GM21723 (cell line): ENCODE results near the gene MAG.
"Not testable (repeated sequence)": the region's sequence is repeated elsewhere in the genome, so short reads cannot be mapped to it uniquely, and the experiment has no call there.

ENCODE experiments used
- ATAC-seq: cut with Tn5 transposase; IDR thresholded peaks from one replicate; pipeline ENCODE4 v1.9.1; 2021; ENCODE audit warnings: mild to moderate bottlenecking, moderate library complexity; ENCODE audit not compliant: unreplicated experiment

MAG gene

DNA sequence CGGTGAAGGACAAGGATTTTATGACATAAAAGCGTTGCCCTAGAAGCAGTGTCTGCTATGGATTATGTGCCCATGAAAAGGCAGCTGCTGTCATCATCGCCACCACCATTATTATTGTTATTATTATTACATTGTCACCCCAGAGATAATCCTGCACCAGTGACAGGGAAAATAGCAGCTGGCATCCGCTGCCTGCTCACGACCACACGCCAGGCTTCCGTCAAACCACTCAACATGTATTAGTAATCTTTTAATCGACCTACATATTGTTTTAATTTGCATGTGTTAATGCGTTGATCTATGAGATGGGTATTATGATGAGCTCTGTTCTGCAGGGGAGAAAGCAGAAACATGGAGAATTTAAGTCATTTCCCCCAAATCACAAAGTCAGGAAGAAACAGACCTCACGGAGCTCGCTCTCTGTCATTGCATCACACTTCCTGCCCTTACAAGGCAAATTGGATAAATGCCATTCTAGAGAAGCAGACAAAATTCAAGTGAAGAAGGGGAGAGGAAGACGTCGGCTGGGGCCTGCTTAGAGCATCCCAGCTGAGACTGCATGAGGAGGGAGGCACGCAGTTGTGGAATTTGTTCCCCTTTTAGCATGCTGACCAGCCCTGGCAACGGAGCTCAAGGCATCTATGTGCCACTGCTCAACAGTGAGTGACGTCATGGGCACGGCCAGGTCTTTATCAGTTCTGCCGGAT, 66.1 kb downstream of the MAG start, which contains the start of gene FFAR3:
Gene FFAR3 (plus strand): TSS at position 594 of the 707 bp plus-strand sequence. CDS start 431 bp downstream, outside the sequence.
- ATAC-seq: no peak

DNA sequence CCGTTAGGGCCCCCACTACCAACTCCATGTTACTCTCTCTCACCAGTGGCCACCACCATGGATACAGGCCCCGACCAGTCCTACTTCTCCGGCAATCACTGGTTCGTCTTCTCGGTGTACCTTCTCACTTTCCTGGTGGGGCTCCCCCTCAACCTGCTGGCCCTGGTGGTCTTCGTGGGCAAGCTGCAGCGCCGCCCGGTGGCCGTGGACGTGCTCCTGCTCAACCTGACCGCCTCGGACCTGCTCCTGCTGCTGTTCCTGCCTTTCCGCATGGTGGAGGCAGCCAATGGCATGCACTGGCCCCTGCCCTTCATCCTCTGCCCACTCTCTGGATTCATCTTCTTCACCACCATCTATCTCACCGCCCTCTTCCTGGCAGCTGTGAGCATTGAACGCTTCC, 66.9 kb downstream of the MAG start:
- not testable (repeated sequence) for ATAC-seq

DNA sequence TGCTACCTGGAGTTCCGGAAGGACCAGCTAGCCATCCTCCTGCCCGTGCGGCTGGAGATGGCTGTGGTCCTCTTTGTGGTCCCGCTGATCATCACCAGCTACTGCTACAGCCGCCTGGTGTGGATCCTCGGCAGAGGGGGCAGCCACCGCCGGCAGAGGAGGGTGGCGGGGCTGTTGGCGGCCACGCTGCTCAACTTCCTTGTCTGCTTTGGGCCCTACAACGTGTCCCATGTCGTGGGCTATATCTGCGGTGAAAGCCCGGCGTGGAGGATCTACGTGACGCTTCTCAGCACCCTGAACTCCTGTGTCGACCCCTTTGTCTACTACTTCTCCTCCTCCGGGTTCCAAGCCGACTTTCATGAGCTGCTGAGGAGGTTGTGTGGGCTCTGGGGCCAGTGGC, 67.4 kb downstream of the MAG start:
- not testable (repeated sequence) for ATAC-seq

DNA sequence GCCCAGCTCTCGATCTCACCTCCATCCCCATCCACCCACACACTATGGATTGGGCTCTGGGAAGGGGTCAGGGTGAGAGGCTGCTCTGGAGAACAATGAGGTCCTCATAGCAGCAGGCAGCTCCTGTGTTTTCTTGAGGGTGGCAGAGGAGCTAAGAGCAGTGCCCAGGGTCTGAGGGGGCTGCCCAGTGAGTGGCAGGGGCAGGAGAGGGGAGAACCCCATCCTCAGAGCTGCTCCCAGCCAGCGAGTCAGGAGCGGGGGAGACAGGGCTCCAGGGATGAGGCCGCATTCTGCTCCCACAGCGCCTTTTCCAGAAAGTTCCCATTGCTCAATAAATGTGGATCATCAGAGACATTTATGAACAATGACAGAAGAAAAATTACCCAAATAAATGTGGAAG, 68.1 kb downstream of the MAG start:
- not testable (repeated sequence) for ATAC-seq

DNA sequence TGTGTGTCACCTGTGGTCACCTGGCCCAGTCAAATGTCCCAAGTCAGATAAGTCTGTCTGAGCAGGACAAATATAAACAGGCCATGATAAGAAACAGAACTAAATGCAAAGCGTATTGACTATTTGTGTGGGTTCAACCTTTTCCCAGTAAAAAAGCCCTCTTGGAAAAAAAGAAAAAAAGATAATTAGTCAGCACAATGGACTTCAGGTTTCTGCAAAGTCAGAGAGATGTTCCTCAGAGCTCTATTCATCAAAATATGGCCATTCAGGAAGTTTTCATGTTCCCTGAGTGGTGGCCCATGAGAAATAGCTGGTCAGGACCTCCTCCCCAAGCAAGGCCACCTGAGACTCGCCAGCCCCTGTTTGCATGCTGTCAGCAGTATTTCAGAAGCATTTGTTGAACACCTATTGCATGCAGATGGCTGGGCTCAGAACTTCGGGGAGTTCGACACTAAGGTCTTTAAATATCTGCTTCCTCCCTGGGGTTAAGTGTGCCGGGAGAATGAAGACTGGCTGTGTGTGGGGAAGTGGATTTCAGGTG, 69.0 kb downstream of the MAG start:
- ATAC-seq: no peak

DNA sequence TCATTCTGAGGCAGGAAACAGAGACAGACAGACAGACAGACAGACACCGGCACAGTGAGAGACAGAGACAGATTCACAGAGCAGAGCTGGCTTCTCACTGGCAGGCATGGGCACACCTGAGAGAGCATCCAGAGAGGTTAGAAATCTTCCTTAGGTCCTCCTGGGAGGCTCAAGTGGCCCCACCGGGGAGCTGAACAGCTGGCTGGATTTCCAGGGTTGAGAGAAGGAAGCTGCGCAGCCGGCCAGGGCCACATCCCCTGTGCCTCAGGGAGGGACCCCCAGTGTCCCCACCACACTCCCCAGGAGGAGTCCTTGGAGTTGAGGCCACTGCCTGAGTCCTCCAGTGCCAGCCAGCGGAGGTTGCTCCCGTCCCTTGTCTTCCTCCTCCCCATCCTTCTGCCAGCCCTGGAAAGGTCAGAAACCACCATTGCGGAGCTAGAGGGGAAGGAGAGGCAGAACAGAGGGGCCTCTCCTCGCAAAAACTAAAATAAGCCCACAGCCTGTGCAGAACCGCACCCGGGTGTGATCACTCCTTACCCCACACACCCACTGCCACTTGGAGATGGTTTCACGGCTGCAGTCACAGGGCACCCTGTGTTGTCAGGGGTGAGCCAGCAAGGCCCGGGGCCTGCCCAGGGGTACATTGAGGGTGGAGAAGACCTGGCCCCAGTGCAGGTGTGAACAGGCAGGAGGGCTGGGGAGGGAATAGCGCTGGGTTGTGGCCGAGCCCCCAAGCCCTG, 70.5 kb downstream of the MAG start:
- ATAC-seq: no peak

DNA sequence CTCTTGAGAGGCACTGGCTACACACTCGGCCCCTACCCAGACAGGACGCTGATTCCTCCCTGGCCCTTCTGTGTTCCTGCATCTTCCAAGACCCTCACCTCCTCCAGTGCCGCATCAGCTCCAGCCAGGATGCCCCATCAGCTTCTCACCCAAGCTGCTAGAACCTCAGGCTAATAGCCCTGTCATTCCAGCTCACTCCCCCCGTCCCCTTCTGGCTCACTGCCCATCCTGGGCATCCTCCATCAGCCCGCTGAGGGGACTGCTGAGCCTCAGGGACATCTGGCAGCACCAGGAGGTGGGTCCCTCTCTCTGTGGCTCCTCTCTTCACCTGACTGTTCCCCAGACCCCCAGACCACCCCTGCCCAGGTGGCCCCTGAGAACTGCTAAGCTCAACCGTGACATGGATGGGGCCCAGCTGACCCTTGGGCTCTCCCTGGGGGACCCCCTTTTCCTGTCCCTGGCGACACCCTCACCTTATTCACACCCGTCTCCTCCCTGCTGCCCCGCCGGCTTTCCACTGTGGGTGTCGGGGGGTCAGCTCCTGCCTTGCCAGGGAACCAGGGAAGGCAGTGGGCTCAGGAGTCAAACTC, 71.1 kb downstream of the MAG start:
- no peak for ATAC-seq
